Mammary microvascular endothelial cell (primary cell): ENCODE measurements around the gene ERBB4. TPM values are rescaled to one million over a fixed set of nuclear protein-coding genes. Genes with fewer than 3 reads are reported as not detected.

Experiments used
- total RNA-seq: library from RNA; depleted of rRNA; stranded (reverse); fragments of >200 nt; gene quantifications from 2 replicates; pipeline ENCODE4 v1.2.3, GENCODE V29; 2015

Gene ERBB4
- under 0.01 and 0.07 TPM in 2 replicates for total RNA-seq

DNA sequence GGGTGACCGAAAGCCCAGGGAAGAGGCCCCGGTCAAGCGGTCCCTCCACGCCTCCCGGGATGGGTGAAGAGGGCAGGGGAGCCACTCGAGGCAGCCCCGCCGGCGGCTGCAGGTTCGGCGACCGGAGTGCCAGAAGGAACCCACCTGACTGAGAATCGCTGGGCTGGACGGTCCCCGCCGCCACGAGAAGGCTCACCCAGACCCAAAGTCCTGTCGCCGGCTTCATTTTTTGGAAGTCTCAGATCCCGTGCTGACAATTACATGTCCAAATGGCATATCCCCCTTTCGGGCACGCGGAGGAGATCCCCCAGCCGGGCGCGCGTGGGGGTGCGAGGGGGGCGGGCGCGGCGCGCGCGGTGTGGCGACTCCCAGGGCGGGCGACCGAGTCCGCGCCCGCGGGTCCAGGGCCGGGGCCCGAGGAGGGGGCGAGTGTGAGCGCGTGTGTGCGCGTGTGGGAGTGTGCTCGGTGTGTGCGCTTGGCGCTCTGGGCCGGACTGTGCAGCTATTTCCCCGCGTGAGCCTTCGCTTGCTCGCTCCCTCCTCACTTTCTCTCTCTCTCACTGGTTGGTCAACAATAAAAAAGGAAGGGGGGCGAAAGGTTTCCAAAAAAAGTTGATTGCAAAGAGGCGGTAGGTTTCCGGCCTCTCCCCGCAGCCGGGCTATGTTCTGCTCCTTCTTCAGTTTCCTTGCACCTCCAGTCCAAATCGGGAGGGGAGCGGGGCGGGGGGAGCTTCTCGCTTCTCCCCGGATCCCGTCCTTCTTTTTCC is at the start of gene ERBB4:
Gene ERBB4 (minus strand): TSS at position 498 of the 767 bp plus-strand sequence. CDS start 272 bp downstream, at position 226.

